PC-9 (cell line): ENCODE results near the gene SRBD1. TPM values are rescaled to one million over a fixed set of nuclear protein-coding genes. Genes with fewer than 3 reads are reported as not detected.

Source experiments
- BruUV-seq: library from RNA; stranded (reverse); fragments of 400-500 nt; replicated peaks from 2 replicates; lab custom pipeline; 2021; lab: Mats Ljungman, UMichigan
- CTCF ChIA-PET: fragments of 300-600 bp; sonication (Branson Sonifier 250); formaldehyde crosslinking; loops from one replicate; lab custom pipeline; 2022; ENCODE audit warnings: antibody characterized with exemption; lab: Charles Lee
- POLR2A ChIA-PET: fragments of 300-600 bp; sonication (Branson Sonifier 250); formaldehyde crosslinking; loops from one replicate; lab custom pipeline; 2022; ENCODE audit warnings: antibody characterized with exemption; ENCODE audit not compliant: unreplicated experiment; lab: Charles Lee
- DNase-seq, 2 experiments: peaks; one replicate each; pipeline versions ENCODE4 v3.0.0 to v3.0.0-alpha.2; 2015 to 2022; ENCODE audit warnings: mixed read lengths in 1 of 2
- H2AFZ ChIP-seq: fragments of 200-600 bp; sonication (generic); 2 replicates; pipeline ENCODE4 v1.8.1; 2017; ENCODE audit warnings: antibody characterized with exemption
- H3F3A ChIP-seq: fragments of 200-600 bp; sonication (generic); 2 replicates; pipeline ENCODE4 v1.8.1; 2017; ENCODE audit warnings: antibody characterized with exemption, mild to moderate bottlenecking, low read depth; ENCODE audit not compliant: insufficient read depth
- H3K27ac ChIP-seq: fragments of 200-600 bp; sonication (generic); 2 replicates; pipeline ENCODE4 v1.6.1; 2016; ENCODE audit warnings: mixed run types
- H3K27me3 ChIP-seq: fragments of 200-600 bp; sonication (generic); 2 replicates; pipeline ENCODE4 v1.6.1; 2016; ENCODE audit warnings: low read depth, mixed run types; ENCODE audit not compliant: insufficient read depth
- H3K36me3 ChIP-seq: fragments of 200-600 bp; sonication (generic); 2 replicates; pipeline ENCODE4 v1.6.1; 2016; ENCODE audit warnings: low read depth, mixed run types
- H3K4me1 ChIP-seq: fragments of 200-600 bp; sonication (generic); replicated peaks from 2 replicates; pipeline ENCODE4 v1.6.1; 2016; ENCODE audit warnings: mixed run types; ENCODE audit not compliant: insufficient read depth
- H3K4me2 ChIP-seq: fragments of 200-600 bp; sonication (generic); 2 replicates; pipeline ENCODE4 v1.6.1; 2017; ENCODE audit warnings: mixed run types
- H3K4me3 ChIP-seq: fragments of 200-600 bp; sonication (generic); 2 replicates; pipeline ENCODE4 v1.6.1; 2016; ENCODE audit warnings: mixed run types
- H3K79me2 ChIP-seq: fragments of 200-600 bp; sonication (generic); 2 replicates; pipeline ENCODE4 v1.6.1; 2017; ENCODE audit warnings: low read depth, mixed run types
- H3K9me2 ChIP-seq: fragments of 200-600 bp; sonication (generic); 2 replicates; pipeline ENCODE4 v1.8.1; 2017; ENCODE audit warnings: mild to moderate bottlenecking; ENCODE audit not compliant: insufficient read depth
- H3K9me3 ChIP-seq: fragments of 200-600 bp; sonication (generic); 2 replicates; pipeline ENCODE4 v1.8.1; 2016; ENCODE audit warnings: low read depth; ENCODE audit not compliant: insufficient read depth
- H4K20me1 ChIP-seq: fragments of 200-600 bp; sonication (generic); 2 replicates; pipeline ENCODE4 v1.8.1; 2017; ENCODE audit not compliant: insufficient read depth
- CTCF ChIP-seq: fragments of 200-600 bp; sonication (generic); conservative IDR thresholded peaks from 2 replicates; pipeline ENCODE4 v1.6.1; 2017; ENCODE audit warnings: mixed run types, antibody characterized with exemption, mild to moderate bottlenecking, moderate library complexity
- EZH2 ChIP-seq: fragments of 200-600 bp; sonication (generic); IDR thresholded peaks from 2 replicates; pipeline ENCODE4 v1.8.0; 2017; ENCODE audit warnings: antibody characterized with exemption, low read depth
- intact Hi-C: fragments of 100-400 bp; cut with micrococcal nuclease; formaldehyde crosslinking; loops from one replicate; pipeline ENCODE4 v1.10.0; 2022; ENCODE audit not compliant: unreplicated experiment
- total RNA-seq: library from RNA; stranded (reverse); gene quantifications from 2 replicates; pipeline ENCODE4 v1.2.3, GENCODE V29; 2021

SRBD1 gene
- total RNA-seq, 1 experiment from 2014 or later = 17.8 TPM

- DNase-seq = no peak
- intact Hi-C loops = no loop called here
- H3K4me3 ChIP-seq = no peak overlapping the region
- no peaks in the 10 kb centered on the region for H3K79me2 ChIP-seq
- no peaks in the 10 kb centered on the region for H4K20me1 ChIP-seq
- ChIA-PET CTCF (interaction anchor here (0.6 kb wide), 1 partner anchor 518 kb away, joined by 3 read pairs; no protein-coding TSS in a partner anchor), POLR2A (no interaction called here)
- no peak overlapping the region for H3K4me2 ChIP-seq
- H3K27me3 ChIP-seq = no peaks in the 10 kb centered on the region
- peaks cover 22% of the 10 kb centered on the region; the same call in 1 of the 2 replicates for H3F3A ChIP-seq
- H3K9me2 ChIP-seq = no peaks in the 10 kb centered on the region; the same call in 1 of the 2 replicates
- H2AFZ ChIP-seq = no peak overlapping the region
- H3K27ac ChIP-seq = no peak overlapping the region
- TF ChIP-seq CTCF (no peak), EZH2 (no peak)
- no TSS peak for BruUV-seq
- no peaks in the 10 kb centered on the region for H3K4me1 ChIP-seq
- H3K9me3 ChIP-seq = no peaks in the 10 kb centered on the region; the same call in 1 of the 2 replicates
- H3K36me3 ChIP-seq = 0 out of 2 replicates have a peak, but pooled peaks cover 4% of the 10 kb centered on the region
Observed at GRCh38 chr2:45497355-45497754, 113.7 kb downstream of the SRBD1 start.

GRCh38 chr2:45496869-45497268, 114.2 kb downstream of the SRBD1 start:
- H3F3A ChIP-seq = peaks cover 22% of the 10 kb centered on the region; the same call in 1 of the 2 replicates
- no peak overlapping the region for H3K4me2 ChIP-seq
- no peak for TF ChIP-seq EZH2
- no peak for TF ChIP-seq CTCF
- H3K27me3 ChIP-seq = no peaks in the 10 kb centered on the region
- BruUV-seq = no TSS peak
- DNase-seq = no peak
- intact Hi-C loops = no loop called here
- no peaks in the 10 kb centered on the region for H3K79me2 ChIP-seq
- no peaks in the 10 kb centered on the region; the same call in 1 of the 2 replicates for H3K9me3 ChIP-seq
- no peaks in the 10 kb centered on the region for H4K20me1 ChIP-seq
- POLR2A ChIA-PET = no interaction called here
- CTCF ChIA-PET = interaction anchor here (0.6 to 0.9 kb wide), 2 partner anchors 320 to 517 kb away, joined by 3 read pairs; no protein-coding TSS in a partner anchor
- H3K36me3 ChIP-seq = 0 out of 2 replicates have a peak, but pooled peaks cover 4% of the 10 kb centered on the region
- no peak overlapping the region for H2AFZ ChIP-seq
- no peak overlapping the region for H3K4me3 ChIP-seq
- no peak overlapping the region for H3K27ac ChIP-seq
- no peaks in the 10 kb centered on the region; the same call in 1 of the 2 replicates for H3K9me2 ChIP-seq
- H3K4me1 ChIP-seq = no peaks in the 10 kb centered on the region

GRCh38 chr2:45494978-45495293, 116.1 kb downstream of the SRBD1 start:
- no peak overlapping the region for H2AFZ ChIP-seq
- intact Hi-C loops = loop anchor here (1.0 to 5.0 kb wide), 4 partner anchors 258 to 514 kb away; no protein-coding TSS in a partner anchor
- H3K79me2 ChIP-seq = no peaks in the 10 kb centered on the region
- peak; percentile 30; the same call in 1 of the 2 replicates for TF ChIP-seq CTCF
- TF ChIP-seq EZH2 = no peak
- H3F3A ChIP-seq = peaks cover 22% of the 10 kb centered on the region; the same call in 1 of the 2 replicates
- no TSS peak for BruUV-seq
- no peak overlapping the region for H3K4me3 ChIP-seq
- no peaks in the 10 kb centered on the region for H4K20me1 ChIP-seq
- H3K4me1 ChIP-seq = no peaks in the 10 kb centered on the region
- no peak overlapping the region for H3K27ac ChIP-seq
- ChIA-PET CTCF (interaction anchor here (0.5 to 2.6 kb wide), 5 partner anchors 470 to 1568 kb away, joined by 3 to 14 read pairs (median 5); no protein-coding TSS in a partner anchor), POLR2A (no interaction called here)
- no peaks in the 10 kb centered on the region for H3K9me3 ChIP-seq
- H3K4me2 ChIP-seq = no peak overlapping the region
- H3K36me3 ChIP-seq = 0 out of 2 replicates have a peak, but pooled peaks cover 4% of the 10 kb centered on the region
- H3K27me3 ChIP-seq = no peaks in the 10 kb centered on the region
- DNase-seq = no peak
- H3K9me2 ChIP-seq = no peaks in the 10 kb centered on the region; the same call in 1 of the 2 replicates
